Progenitor cell of endocrine pancreas (in vitro differentiated cells): Measurements from ENCODE around the gene FTCD. TPM values are rescaled to one million over a fixed set of nuclear protein-coding genes. Genes with fewer than 3 reads are reported as not detected.
A peak's percentile ranks its signal among the peaks of the same experiment; 100 is the strongest.
"Not testable (repeated sequence)": the region's sequence is repeated elsewhere in the genome, so short reads cannot be mapped to it uniquely, and the experiment has no call there.

ENCODE experiments used
- DNase-seq: peaks from one replicate; pipeline ENCODE4 v3.0.0; 2021; ENCODE audit warnings: low spot score; ENCODE audit not compliant: unreplicated experiment
- H3K27ac Mint-ChIP-seq: 2 replicates; pipeline ENCODE4 v1.8.0; 2021; ENCODE audit warnings: mild to moderate bottlenecking, moderate library complexity, mixed read lengths
- H3K27me3 Mint-ChIP-seq: 2 replicates; pipeline ENCODE4 v1.8.0; 2021; ENCODE audit warnings: mixed read lengths
- H3K36me3 Mint-ChIP-seq: 2 replicates; pipeline ENCODE4 v1.8.0; 2022; ENCODE audit warnings: mixed read lengths; ENCODE audit not compliant: insufficient read depth
- H3K4me1 Mint-ChIP-seq: 2 replicates; pipeline ENCODE4 v1.8.0; 2021; ENCODE audit warnings: low read depth, mixed read lengths
- H3K4me3 Mint-ChIP-seq: 2 replicates; pipeline ENCODE4 v1.8.0; 2021; ENCODE audit warnings: low read depth, mild to moderate bottlenecking, moderate library complexity, mixed read lengths
- H3K9me3 Mint-ChIP-seq: 2 replicates; pipeline ENCODE4 v1.8.0; 2021; ENCODE audit warnings: low read depth, mixed read lengths
- CTCF ChIP-seq: fragments of 200-600 bp; sonication (generic); IDR thresholded peaks from one replicate; pipeline ENCODE4 v1.5.0; 2021; ENCODE audit warnings: antibody characterized with exemption, mild to moderate bottlenecking; ENCODE audit not compliant: unreplicated experiment
- total RNA-seq: library from RNA; stranded (reverse); gene quantifications from 2 replicates; pipeline ENCODE4 v1.2.1, GENCODE V29; 2021

FTCD gene
- total RNA-seq, 1 donor from 2014 or later, result 49.3 TPM

- Mint-ChIP-seq H3K4me1 (peaks cover 4% of the 10 kb centered on the region), H3K36me3 (peaks cover 9% of the 10 kb centered on the region), H3K27me3 (no peaks in the 10 kb centered on the region), H3K4me3 (no peak overlapping the region), H3K27ac (no peak overlapping the region), H3K9me3 (peaks cover 13% of the 10 kb centered on the region)
- TF ChIP-seq CTCF, result no peak
- no peak for DNase-seq
Measured at GRCh38 chr21:46181436-46181835, 26.1 kb upstream of the FTCD start.

GRCh38 chr21:46180778-46181391 is 25.5 kb upstream of the FTCD start:
- Mint-ChIP-seq H3K9me3 (peaks cover 19% of the 10 kb centered on the region), H3K27me3 (no peaks in the 10 kb centered on the region), H3K4me1 (peaks cover 4% of the 10 kb centered on the region), H3K27ac (no peak overlapping the region), H3K4me3 (no peak overlapping the region), H3K36me3 (peaks cover 14% of the 10 kb centered on the region)
- no peak for DNase-seq
- no peak for TF ChIP-seq CTCF

GRCh38 chr21:46180079-46180722 is 24.8 kb upstream of the FTCD start:
- no peak for DNase-seq
- Mint-ChIP-seq H3K9me3 (peaks cover 23% of the 10 kb centered on the region), H3K4me3 (no peak overlapping the region), H3K27me3 (no peaks in the 10 kb centered on the region), H3K27ac (peak overlapping the region; percentile 73), H3K4me1 (peaks cover 2% of the 10 kb centered on the region), H3K36me3 (peaks cover 14% of the 10 kb centered on the region)
- TF ChIP-seq CTCF, result no peak

- Mint-ChIP-seq H3K4me3 (no peak overlapping the region), H3K9me3 (peaks cover 27% of the 10 kb centered on the region), H3K36me3 (peaks cover 16% of the 10 kb centered on the region), H3K27ac (peak overlapping the region; percentile 73), H3K4me1 (peaks cover 2% of the 10 kb centered on the region), H3K27me3 (no peaks in the 10 kb centered on the region)
- TF ChIP-seq CTCF, result no peak
- DNase-seq, result no peak
Measured at GRCh38 chr21:46179708-46180078, 24.3 kb upstream of the FTCD start.

- Mint-ChIP-seq H3K9me3 (peaks cover 32% of the 10 kb centered on the region), H3K4me1 (peaks cover 2% of the 10 kb centered on the region), H3K27ac (no peak overlapping the region), H3K4me3 (no peak overlapping the region), H3K36me3 (peaks cover 18% of the 10 kb centered on the region), H3K27me3 (no peaks in the 10 kb centered on the region)
- DNase-seq, result no peak
- TF ChIP-seq CTCF, result no peak
Measured at GRCh38 chr21:46178961-46179360, 23.6 kb upstream of the FTCD start.

- Mint-ChIP-seq H3K27ac (peak overlapping the region; percentile 19), H3K36me3 (peaks cover 18% of the 10 kb centered on the region), H3K9me3 (peaks cover 32% of the 10 kb centered on the region)
- DNase-seq, H3K4me1 Mint-ChIP-seq, H3K27me3 Mint-ChIP-seq, H3K4me3 Mint-ChIP-seq: not testable (repeated sequence)
Measured at GRCh38 chr21:46176443-46177129, 21.2 kb upstream of the FTCD start.
